ENCODE measurements around the gene ARMC2.

The ARMC2 gene

DNA sequence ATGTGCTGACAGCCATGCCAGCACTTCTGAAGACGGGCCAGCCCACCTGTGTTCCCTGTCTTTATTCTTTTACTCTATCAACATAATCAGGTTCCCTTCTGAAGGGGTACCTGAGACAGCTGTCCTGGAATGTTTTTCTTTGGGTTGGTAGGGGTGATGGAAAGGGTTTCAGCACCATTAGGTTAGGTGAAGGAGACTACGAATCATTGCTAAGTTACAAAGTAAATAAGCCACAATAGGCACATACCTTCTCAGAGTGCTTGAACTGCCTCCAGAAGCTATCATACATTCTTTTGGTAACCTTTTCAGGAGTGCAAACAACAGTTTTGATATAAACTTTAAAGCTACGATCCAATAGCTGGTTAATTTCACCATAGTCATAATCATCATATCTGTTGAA is 140.1 kb downstream of the ARMC2 start:
- no peak for DNase-seq (ENCODE audit: low read depth in 2 of 2)

DNA sequence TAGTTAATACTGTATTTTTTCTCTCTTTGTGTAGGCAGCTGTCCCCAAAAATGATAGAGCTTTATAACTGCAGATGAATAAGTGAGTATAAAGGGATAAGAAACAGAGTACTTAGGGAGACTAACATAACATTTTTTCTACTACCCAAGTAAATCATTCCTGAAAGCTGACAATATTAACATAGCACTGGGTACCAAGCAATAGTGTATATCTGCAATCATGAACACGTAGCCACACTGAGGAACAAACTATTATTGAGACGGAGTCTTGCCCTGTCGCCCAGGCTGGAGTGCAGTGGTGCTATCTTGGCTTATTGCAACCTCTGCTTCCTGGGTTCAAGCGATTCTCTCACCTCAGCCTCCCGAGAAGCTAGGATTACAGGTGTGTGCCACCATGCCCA is 140.5 kb downstream of the ARMC2 start:
- no peak for DNase-seq (ENCODE audit: low read depth in 2 of 2)

DNA sequence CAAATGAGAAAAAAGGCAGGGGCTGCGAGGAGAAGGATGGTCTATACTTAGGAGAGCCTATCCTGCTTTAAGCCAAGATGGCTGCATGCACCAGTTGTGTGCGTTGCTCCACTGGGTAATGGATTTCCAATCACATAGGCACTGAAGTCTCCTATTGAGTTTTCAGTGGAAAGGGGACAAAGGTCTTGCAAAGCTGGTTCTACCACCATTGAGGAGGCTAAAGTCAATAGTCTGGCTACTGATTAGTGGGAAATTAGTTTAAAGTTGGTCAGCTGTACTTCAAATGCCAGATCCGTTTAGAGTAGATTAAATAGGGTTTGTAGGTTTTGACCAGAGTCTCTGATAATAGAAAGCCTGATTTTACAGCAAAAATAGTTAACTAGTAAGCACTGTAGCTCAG is 141.5 kb downstream of the ARMC2 start:
- no peak for DNase-seq (ENCODE audit: low read depth in 2 of 2)

DNA sequence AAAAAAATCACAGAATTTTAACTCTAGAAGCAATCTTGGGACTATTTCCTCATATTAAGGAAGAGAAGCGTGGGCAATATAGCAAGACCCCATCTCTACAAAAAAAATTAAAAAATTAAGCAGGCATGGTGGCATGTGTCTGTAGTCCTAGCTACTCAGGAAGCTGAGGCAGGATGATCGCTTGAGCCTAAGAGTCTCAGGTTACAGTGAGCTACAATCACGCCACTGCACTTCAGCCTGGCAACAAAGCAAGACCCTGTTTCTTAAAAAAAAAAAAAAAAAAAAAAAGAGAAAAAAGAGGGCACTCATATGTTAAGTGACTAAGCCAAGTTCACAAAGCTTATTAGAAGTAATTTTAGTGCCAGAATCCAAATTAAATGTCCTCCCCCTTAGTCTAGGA is 145.7 kb downstream of the ARMC2 start:
- no peak for DNase-seq (ENCODE audit: low read depth in 2 of 2)

DNA sequence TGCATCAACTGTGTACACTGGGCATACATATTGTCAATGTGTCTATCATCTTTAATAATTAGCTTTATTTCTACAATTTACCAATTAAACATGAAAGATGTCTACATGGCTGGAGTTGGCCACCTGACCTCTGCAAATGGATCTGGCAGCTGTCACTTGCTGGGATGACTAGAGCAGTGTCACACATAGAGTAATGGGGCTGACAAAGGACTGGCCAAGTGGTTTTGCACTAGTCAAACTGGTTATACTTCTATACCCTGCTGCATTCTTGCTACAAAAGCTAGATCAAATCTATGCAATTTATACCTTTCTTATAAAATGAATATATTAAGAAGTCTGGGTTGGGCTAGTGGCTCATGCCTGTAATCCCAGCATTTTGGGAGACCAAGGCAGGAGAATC is 147.1 kb downstream of the ARMC2 start:
- no peak for DNase-seq (ENCODE audit: low read depth in 2 of 2)

DNA sequence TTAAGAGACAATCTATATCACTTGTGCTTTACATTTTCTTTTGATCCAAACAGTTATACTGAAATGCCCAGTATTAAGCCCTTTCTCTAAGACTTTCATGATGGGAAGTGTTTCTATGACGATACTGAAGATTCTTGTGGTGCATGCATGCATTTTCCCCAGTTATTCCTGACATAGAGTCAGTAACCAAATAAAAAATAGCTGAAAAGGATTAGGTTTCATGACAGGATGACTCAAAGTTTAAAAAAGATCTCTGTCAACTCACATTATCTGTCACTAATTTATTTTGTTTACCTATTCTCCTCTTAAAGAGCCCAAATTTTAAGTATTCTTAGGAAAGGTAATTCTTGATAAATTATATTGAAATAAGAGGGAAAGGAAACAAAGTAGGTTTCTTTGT is 148.0 kb downstream of the ARMC2 start:
- DNase-seq (ENCODE audit: low read depth in 2 of 2), result no peak

DNA sequence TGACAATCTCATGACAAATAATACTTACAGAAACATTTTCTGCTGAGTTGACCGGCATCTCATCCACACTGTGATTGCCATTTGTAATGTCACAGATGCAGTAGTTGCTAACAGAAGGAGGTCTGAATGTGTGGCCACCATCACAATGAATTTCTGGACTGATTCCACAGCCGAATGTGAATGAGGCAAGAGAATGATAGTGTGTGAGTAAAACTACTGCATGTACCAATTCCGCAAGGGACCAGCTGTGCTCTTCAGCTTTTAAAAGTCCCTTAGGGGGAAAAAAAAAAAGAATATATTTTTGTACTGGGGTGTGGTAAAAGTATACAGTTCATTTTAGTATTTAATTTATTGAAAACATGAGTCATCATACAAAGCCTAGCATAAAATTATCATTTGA is 150.3 kb downstream of the ARMC2 start:
- DNase-seq (ENCODE audit: low read depth in 2 of 2), result no peak

DNA sequence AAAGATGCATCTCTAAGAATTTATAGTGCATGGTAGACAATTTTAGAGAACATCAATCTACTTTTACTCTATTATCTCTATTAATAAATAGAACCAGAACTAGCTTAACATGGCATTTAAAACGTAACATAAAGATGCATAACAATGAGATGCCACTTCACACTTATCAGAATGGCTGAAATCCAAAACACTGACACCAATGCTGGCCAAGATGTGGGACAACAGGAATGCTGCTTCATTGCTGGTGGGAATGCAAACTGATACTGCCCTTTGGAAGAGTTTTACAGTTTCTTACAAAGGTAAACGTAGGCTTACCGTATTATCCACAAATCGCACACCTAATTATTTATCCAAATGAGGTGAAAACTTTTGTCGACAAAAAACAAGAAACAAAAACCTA is 151.2 kb downstream of the ARMC2 start:
- no peak for DNase-seq (ENCODE audit: low read depth in 2 of 2)

DNA sequence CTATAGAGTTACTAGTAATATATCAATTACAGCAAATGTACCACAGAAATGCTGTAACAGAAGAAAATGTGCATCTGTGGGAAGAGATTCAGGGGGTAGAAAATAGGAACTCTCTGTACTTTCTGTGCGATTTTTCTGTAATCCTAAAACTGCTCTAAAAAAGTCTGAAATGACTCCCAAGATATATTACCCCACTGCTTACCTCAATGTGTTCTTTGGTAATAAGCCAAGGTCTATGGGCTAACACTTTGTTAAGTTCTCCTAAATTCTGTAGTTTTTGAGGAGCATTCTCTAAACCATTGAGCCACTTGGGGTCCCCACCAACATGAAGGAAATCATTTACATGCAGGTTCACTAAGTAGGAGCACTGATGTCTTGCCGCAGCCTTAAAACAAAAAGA is 152.1 kb downstream of the ARMC2 start:
- no peak for DNase-seq (ENCODE audit: low read depth in 2 of 2)

DNA sequence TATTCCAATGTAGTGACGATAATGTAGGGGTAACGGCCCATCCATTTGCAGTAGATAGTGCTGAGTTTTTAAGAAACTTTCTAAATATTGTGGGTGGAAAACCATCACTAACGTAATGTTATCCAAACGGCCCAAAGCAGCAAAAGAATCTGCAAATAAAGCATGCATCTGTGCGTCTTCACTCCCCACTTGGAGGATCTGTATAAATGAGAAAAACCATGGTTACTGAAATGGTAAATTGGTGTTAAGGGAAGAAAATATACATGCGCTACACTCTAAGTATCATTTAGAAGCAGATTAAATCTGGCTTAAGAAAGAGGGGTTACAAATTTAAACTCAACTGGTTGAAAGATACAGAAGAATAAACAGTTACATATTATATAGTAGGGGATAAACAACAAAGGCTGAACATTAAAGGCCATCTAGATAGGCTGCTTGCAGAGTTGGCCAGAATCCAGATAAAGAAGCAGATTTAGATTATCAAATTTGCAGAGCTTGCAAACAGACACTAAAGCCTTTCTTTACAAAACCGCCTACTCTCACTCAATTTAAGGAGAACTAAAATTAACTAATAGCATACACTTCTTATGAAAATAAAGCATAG is 153.2 kb downstream of the ARMC2 start:
- no peak for DNase-seq (ENCODE audit: low read depth in 2 of 2)

DNA sequence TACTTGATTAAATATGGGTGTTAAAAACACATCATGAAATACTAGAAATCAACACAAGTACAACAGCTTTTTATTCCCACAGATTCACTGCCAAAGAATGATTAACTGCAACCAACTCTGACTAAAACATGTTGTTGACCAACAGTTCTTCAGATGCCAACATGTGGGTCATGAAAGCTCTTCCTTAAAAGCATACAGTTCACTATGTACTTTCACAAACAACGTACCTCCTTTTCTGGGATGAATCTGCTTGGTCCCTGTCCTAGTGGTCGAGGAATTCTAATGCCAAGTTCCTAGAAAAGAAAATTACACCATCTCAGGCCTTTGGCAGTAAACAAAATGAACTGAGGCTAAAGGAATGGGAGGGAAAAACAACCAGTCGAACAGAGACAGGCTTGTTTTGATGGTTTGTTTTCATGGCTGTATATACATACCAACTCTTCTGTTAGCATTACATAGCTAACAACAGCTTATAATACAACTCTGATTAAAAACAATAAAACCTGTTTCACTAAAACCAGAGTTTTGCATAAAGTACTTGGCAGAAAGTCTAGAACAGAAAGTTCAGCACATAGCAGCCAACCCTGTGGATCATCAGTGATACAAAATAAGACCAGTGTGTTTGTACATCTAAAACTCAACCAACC is 154.0 kb downstream of the ARMC2 start:
- DNase-seq (ENCODE audit: low read depth in 2 of 2), result no peak

DNA sequence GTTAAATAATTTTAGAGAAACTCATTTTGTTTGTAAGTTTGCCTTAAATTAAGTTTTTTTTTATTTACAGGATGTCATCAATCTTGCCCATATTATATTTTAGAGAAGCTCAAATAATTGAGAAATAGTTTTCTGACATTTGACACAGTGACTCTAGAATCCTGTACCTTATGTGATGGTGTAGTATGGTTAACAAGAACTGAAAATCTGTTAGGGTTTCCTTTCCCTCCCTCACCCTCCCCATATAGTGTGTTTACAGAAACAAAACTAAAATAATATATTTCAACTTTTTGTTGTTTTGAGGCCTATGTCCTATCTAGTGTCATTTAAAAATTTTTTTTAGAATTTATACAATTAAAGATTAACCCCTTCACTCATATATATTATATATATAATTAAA is 154.7 kb downstream of the ARMC2 start:
- no peak for DNase-seq (ENCODE audit: low read depth in 2 of 2)

DNA sequence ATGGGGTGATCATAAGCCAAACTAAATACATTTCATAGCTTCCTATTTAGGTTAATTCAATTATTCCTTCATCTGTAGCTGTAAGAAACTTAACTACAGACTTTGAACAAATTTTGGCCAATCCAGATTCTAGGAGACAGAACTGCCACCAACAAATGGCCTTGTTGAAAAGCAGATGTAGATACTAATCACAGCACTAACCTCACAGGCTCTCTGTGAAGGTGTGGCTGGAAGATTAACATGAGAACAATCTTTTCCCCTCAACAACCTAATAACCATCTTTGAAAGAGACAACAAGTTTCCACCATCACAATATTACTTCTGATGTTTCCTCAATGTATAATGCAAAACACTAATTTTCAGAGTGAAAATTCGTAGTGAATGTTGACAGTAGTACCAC is 158.6 kb downstream of the ARMC2 start:
- DNase-seq (ENCODE audit: low read depth in 2 of 2), result no peak

DNA sequence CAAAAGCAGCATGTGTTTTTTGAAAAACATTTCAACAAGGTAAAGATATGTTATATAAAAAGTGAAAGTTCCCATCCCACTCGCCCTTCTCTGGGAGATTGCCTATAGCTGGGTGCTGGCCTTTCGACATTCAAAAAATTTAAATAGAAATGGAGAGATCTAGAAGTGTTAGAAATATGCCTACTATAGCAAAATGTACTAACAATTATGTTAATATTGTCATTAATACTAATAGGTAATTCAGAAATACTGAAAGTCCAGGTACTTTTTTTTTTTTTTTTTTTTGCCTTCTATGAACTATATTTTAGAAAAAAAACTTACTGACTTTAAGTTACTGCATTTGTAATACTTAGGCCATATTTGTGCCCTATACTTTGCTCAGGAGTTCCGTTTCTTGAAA is 159.3 kb downstream of the ARMC2 start:
- DNase-seq (ENCODE audit: low read depth in 2 of 2), result no peak

DNA sequence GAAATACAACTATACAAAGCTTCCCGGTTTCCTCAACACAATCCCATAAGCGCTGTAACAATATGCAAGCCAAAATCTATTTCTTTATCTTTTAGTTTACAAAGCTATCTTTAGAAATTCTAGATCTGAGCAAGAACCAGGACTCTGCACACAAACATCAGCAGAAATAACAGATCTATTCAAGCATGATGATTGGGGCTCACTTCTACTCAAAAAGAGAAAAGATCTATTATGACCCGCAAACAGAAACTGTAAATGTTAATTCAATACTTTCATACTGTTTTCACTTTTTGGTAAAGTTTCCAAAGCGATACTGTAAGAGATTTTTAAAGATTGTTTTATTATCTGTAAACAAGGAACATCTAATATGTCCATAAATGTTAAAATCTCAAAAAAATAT is 159.8 kb downstream of the ARMC2 start:
- DNase-seq (ENCODE audit: low read depth in 2 of 2), result no peak

DNA sequence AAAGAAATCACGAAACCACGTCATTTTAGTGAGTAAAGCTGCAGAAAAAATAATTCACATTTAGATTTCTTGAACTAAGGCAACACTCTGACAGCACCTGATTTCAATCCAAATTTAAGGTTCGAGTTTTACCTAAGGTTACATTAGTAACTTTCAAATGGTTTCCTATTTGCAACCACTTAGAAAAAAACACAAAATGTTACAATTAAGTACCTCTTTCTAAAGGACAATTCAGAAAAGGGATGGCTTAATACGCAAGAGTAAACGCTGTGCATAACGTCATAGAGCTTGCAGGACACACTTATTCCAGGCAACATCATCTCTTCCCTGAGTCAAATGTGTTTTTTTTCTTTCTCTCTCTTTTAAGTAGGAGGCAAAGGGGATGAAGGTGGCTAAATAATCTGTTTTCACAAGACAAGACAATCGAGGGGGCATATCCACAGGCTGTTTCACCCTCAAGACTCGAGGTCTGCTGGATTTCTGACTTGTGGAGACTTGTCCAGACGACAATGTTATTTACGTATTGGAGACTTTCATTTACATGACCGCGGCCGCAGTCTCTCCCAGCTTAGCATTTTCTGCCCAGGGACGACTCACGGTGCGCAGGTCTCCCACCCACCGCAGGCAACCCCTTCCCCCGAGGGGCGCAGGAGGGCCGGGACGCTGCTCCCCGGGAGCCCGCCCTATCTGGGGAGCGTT is 160.5 kb downstream of the ARMC2 start:
- DNase-seq (ENCODE audit: low read depth in 2 of 2), result no peak

DNA sequence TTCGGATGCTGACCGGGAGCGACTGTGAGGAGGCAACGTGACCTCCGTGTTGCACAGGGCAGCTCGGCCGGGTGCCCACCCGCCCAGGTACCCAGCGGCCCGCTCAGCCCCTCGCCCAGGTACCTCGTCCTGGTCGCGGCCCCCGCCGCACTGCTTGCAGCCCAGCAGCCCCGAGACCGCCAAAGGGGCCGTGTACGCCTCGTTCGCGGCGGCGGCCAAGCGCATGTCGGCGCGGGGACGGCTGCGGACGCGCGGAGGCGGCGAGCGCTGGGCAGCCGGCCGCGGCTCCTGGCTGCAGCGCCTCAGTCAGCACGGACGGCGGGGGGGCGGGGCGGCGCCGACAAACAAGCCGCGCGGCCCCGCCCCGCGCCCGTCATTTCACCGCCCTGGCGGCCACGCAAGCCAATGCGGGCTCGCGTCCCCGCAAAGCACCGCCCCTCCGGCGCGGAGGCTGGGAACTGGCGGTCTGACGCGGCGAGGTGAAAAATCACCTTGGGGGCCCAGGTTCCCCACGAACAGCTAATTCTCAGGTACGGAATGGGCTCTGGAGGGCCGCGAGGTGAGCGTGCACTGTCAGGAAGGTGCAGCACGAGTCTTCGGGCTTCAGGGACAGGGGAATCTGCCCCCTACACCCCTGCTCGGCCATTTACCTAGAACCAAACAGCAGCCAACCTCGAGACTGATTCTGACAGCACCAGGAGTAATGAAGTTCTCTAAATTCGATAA is 161.2 kb downstream of the ARMC2 start:
- peak; percentile 78 to 83 for DNase-seq (ENCODE audit: low read depth in 2 of 2)

DNA sequence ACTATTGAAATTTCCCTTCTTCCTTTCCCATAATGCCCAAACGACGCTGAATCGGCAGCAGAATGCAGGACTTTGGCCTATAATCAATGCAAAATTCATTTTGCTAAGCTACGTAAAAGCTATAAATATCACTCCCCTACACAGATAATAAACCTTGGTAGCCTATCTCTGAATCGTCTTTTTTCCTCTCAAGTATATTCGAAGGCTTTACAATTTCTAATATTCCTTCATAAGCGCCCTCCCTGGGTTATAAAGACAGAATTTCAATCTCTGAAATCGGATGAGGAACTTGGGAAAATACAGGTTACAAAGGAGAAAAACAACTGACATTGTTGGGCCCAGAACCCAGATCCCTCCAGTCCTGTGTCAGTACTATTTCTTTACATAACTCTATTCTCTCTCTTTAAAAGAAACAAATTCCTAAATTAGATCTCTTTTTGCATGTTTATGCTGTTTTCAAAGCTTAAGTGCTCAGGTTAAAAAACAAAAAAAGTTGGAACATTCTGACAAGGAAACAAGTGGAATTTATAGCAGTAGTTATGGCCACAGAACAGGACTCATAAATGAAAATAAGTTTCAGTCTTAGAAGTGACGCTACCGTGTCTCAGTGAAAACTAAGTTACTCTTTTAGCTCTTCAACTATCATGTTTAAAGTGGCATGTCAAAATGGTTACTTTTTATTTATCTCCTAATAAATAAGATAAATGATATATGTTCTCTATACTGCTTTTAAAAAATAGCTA is 161.9 kb downstream of the ARMC2 start:
- DNase-seq (ENCODE audit: low read depth in 2 of 2), result no peak

DNA sequence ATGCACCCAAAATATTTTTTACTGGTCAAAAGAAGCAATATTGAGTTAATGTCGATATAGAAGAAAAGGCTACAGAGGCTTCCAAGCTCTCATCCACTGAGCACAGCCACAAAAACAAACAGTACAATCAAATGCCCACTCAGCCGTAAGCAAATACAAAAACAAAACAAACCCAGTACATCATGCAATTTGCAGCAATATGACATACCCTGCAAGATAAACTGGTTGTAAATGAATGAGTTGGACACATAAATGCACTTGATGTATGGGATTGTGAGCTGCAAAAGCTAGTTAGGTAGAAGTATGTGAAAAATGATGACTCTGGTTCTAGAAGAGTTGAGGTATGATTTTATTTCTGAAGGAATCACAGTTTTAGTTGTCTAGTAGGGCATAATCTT is 162.5 kb downstream of the ARMC2 start:
- no peak for DNase-seq (ENCODE audit: low read depth in 2 of 2)

DNA sequence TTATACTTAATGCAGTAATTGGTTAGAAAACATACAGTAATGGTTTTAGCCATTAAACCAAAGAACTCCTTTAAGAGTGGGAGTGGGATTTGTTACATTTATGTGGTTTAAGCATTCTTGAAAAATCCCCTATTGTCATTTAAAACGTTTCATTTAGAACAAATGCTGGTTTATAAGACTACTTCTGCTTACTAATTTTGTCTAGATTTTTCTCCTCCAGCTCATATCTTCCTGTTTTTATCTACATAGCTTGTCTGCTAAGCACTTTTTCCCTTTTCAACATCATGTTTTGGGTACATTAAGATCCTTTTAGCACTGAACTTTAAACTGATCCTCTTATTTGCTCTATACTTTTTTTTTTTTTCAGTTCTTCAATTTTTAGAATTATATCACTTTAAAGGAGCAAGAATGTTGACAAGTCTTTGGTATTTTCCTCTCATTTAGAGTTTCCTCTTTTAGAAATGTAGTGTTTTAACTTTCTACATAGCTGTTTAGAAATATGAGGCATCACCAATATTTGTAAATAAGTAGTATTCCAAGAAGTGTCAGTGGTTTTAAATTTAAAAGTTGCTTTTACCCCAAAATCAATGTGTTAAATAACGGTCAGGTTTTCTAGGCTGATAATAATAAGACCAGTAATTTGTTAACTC is 165.6 kb downstream of the ARMC2 start:
- DNase-seq (ENCODE audit: low read depth in 2 of 2), result no peak

DNA sequence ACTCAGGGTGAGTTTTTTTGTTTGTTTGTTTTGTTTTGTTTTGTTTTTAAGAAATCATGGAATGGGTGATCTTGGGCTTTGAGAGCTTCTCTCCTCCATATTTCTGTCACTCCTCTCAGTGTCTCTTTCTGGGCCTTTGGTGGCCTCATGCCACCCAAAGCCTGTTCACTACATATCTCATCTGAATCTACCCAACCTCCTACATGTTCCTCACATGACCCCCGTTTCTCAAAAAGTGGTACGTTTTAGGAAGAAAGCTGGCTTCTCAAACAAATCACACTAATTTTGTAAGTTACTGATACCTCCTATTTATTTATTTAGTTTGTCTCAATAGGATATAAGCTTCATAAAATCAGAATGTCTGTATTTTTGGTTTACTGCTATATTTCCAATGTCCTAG is 166.4 kb downstream of the ARMC2 start:
- DNase-seq (ENCODE audit: low read depth in 2 of 2), result no peak

DNA sequence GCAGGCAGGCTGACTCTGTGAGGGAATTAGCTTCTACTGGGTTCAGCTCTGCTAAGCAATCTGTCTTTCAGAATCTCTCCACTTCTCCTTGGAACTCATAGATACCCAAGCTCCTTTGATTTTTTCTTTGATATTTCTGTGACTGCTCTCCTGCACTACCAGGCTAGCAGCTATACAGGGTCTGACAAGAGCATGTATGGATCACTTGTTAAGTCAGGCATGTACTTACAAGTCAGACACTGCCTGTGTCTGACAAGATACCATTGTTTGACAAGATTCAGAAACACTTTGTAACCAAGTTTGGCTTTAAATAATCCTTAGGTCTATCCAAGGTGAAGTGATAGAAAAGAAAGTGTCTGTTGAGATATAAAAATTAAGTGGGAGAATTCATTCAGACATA is 167.0 kb downstream of the ARMC2 start:
- DNase-seq (ENCODE audit: low read depth in 2 of 2), result no peak
